NB4 (cell line): ENCODE results near the gene GMPR.
A peak's percentile ranks its signal among the peaks of the same experiment; 100 is the strongest.

ENCODE experiments used
- DNase-seq: peaks from one replicate; pipeline ENCODE4 v3.0.0; 2010; ENCODE audit warnings: low read depth
- H3K4me3 ChIP-seq: one replicate; pipeline ENCODE4 v1.5.1; 2011; ENCODE audit warnings: mild to moderate bottlenecking, low read depth, low read length, moderate library complexity
- MAX ChIP-seq: IDR thresholded peaks from 2 replicates; pipeline ENCODE4 v1.6.1; 2011; ENCODE audit warnings: low read depth, low read length
- MYC ChIP-seq: IDR thresholded peaks from 2 replicates; pipeline ENCODE4 v1.6.1; 2011; ENCODE audit warnings: low read depth, low read length
- POLR2A ChIP-seq: IDR thresholded peaks from 2 replicates; pipeline ENCODE4 v1.6.1; 2011; ENCODE audit warnings: mild to moderate bottlenecking; ENCODE audit not compliant: insufficient read length; ENCODE audit errors: extremely low read depth
- TF ChIP-seq, protein P1 (sequence below): IDR thresholded peaks from one replicate; pipeline ENCODE4 v1.5.1; 2012; ENCODE audit warnings: low read depth, low read length

GMPR gene

GRCh38 chr6:16316741-16317251, 78.4 kb downstream of the GMPR start:
- DNase-seq, result peak; percentile 63
- no peak overlapping the region for H3K4me3 ChIP-seq
- TF ChIP-seq MAX, result no peak
- TF ChIP-seq, protein P1, sequence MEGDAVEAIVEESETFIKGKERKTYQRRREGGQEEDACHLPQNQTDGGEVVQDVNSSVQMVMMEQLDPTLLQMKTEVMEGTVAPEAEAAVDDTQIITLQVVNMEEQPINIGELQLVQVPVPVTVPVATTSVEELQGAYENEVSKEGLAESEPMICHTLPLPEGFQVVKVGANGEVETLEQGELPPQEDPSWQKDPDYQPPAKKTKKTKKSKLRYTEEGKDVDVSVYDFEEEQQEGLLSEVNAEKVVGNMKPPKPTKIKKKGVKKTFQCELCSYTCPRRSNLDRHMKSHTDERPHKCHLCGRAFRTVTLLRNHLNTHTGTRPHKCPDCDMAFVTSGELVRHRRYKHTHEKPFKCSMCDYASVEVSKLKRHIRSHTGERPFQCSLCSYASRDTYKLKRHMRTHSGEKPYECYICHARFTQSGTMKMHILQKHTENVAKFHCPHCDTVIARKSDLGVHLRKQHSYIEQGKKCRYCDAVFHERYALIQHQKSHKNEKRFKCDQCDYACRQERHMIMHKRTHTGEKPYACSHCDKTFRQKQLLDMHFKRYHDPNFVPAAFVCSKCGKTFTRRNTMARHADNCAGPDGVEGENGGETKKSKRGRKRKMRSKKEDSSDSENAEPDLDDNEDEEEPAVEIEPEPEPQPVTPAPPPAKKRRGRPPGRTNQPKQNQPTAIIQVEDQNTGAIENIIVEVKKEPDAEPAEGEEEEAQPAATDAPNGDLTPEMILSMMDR, result peak; percentile 86

DNA sequence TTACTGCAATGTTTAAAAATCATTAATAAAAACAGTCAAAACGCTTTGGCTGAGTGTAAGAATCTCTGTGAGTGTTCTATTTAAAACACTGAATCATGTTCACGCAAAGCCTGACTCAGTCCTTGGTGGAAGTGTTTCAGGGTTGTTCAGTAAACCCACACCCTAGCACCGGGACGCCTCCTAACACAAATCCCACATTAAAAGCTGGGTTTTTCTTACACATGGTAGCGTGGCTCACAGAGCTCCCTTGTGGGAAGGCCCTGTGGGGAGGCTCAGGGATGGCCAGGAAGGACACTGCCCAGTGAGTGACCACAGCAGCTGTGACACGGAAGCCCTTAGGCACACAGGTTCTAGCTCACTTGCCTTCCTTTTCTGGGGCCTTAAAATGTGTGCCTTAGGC, 80.2 kb downstream of the GMPR start:
- DNase-seq, result no peak
- H3K4me3 ChIP-seq, result no peak overlapping the region
- TF ChIP-seq MYC (no peak), POLR2A (no peak), MAX (no peak)
- TF ChIP-seq, protein P1, result no peak

GRCh38 chr6:16318953-16319720, 80.8 kb downstream of the GMPR start:
- no peak for DNase-seq
- TF ChIP-seq, protein P1, result no peak
- TF ChIP-seq MYC, result no peak
- TF ChIP-seq POLR2A, result no peak
- TF ChIP-seq MAX, result no peak
- no peak overlapping the region for H3K4me3 ChIP-seq

GRCh38 chr6:16319813-16320532, 81.6 kb downstream of the GMPR start:
- DNase-seq, result peak; percentile 90
- H3K4me3 ChIP-seq, result peak overlapping the region; percentile 49

DNA sequence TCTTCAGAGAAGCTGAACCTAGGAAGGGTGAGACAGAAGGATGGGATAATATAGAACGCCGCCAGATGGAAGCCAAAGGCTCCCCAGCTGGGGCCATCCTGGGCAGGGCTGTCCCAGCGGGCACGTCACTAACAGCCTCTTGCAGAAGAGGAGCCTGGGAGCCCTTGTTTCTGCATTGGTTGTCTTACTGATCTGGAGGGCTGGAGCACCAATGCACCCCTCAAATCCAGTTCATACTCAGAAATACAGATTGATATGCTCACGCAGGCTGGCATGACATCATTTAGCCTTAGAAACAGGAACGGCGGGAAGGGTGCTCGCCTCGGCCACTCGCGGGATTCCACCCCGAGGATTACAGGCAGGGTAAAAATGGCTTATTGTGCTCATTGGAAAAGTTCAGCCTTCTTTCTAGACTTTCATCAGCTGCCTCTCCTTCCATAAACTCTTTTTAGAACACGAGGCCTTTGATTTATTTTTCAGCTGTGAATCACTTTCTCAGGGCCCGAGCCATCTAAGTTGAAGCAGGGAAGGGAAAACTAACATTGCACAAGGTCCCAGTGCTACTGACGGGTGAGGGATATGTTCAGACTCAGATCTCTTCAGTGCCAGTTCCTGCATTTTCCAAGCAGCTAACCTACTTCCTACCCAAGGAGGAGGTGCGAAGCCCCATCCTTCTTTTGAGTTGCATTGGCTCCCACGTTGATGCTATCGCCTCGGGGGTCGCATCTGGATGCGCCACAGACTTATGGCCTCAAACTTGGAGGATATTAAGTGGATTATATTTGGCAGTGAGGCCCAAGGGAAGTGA, 82.3 kb downstream of the GMPR start:
- no peak for DNase-seq
- TF ChIP-seq, protein P1, result no peak
- TF ChIP-seq POLR2A (no peak), MAX (no peak), MYC (no peak)
- peak overlapping the region; percentile 49 for H3K4me3 ChIP-seq

More at GRCh38 chr6:16319813-16320532, 81.6 kb downstream of the GMPR start:
- TF ChIP-seq MAX (peak; percentile 50), MYC (0 out of 2 replicates have a peak, but pooled peaks have one; percentile 29)
- TF ChIP-seq, protein P1, result no peak
